Nephron progenitor cell (in vitro differentiated cells): ENCODE results near the gene TEX36.
"Not testable (repeated sequence)": the region's sequence is repeated elsewhere in the genome, so short reads cannot be mapped to it uniquely, and the experiment has no call there.

Source experiments
- DNase-seq: peaks from one replicate; pipeline ENCODE4 v3.0.0; 2021
- H3K27ac Mint-ChIP-seq: 2 replicates; pipeline ENCODE4 v1.8.0; 2021; ENCODE audit warnings: mild to moderate bottlenecking, moderate library complexity, mixed read lengths
- H3K27me3 Mint-ChIP-seq: 2 replicates; pipeline ENCODE4 v1.8.0; 2021; ENCODE audit warnings: mild to moderate bottlenecking, low read depth, mixed read lengths; ENCODE audit not compliant: poor library complexity
- H3K36me3 Mint-ChIP-seq: 2 replicates; pipeline ENCODE4 v1.8.0; 2021; ENCODE audit warnings: low read depth, mixed read lengths
- H3K4me1 Mint-ChIP-seq: 2 replicates; pipeline ENCODE4 v1.8.0; 2021; ENCODE audit warnings: mixed read lengths
- H3K4me3 Mint-ChIP-seq: 2 replicates; pipeline ENCODE4 v1.8.0; 2021; ENCODE audit warnings: mild to moderate bottlenecking, moderate library complexity, mixed read lengths
- H3K9me3 Mint-ChIP-seq: 2 replicates; pipeline ENCODE4 v1.8.0; 2021; ENCODE audit warnings: mild to moderate bottlenecking, moderate library complexity, mixed read lengths
- CTCF ChIP-seq: fragments of 200-600 bp; sonication (generic); IDR thresholded peaks from 2 replicates; pipeline ENCODE4 v1.5.0; 2021; ENCODE audit warnings: antibody characterized with exemption

Gene TEX36

GRCh38 chr10:125626671-125627070 is 56.3 kb downstream of the TEX36 start:
- peaks cover 4% of the 10 kb centered on the region for H3K9me3 Mint-ChIP-seq
- no peak for DNase-seq
- TF ChIP-seq CTCF: no peak
- H3K4me3 Mint-ChIP-seq: no peak overlapping the region
- H3K27me3 Mint-ChIP-seq: peaks cover 7% of the 10 kb centered on the region
- H3K27ac Mint-ChIP-seq: peak overlapping the region; percentile 68
- no peaks in the 10 kb centered on the region for H3K36me3 Mint-ChIP-seq
- peaks cover 19% of the 10 kb centered on the region for H3K4me1 Mint-ChIP-seq

GRCh38 chr10:125625586-125625985 is 57.4 kb downstream of the TEX36 start:
- H3K27ac Mint-ChIP-seq: no peak overlapping the region
- H3K4me3 Mint-ChIP-seq: no peak overlapping the region
- no peaks in the 10 kb centered on the region for H3K36me3 Mint-ChIP-seq
- TF ChIP-seq CTCF: no peak
- H3K4me1 Mint-ChIP-seq: peaks cover 14% of the 10 kb centered on the region
- H3K9me3 Mint-ChIP-seq: peaks cover 10% of the 10 kb centered on the region
- no peak for DNase-seq
- H3K27me3 Mint-ChIP-seq: peaks cover 7% of the 10 kb centered on the region

- H3K27me3 Mint-ChIP-seq: peaks cover 7% of the 10 kb centered on the region
- DNase-seq: no peak
- no peak for TF ChIP-seq CTCF
- no peaks in the 10 kb centered on the region for H3K36me3 Mint-ChIP-seq
- no peak overlapping the region for H3K27ac Mint-ChIP-seq
- H3K9me3 Mint-ChIP-seq: peaks cover 14% of the 10 kb centered on the region
- peaks cover 8% of the 10 kb centered on the region for H3K4me1 Mint-ChIP-seq
- no peak overlapping the region for H3K4me3 Mint-ChIP-seq
These were observed 58.2 kb downstream of the TEX36 start for GRCh38 chr10:125624800-125625199.

GRCh38 chr10:125621052-125621451 is 61.9 kb downstream of the TEX36 start:
- TF ChIP-seq CTCF: no peak
- Mint-ChIP-seq H3K27ac (no peak overlapping the region), H3K4me3 (no peak overlapping the region), H3K9me3 (peaks cover 18% of the 10 kb centered on the region), H3K27me3 (peaks cover 4% of the 10 kb centered on the region), H3K36me3 (no peaks in the 10 kb centered on the region), H3K4me1 (no peaks in the 10 kb centered on the region)
- no peak for DNase-seq

- Mint-ChIP-seq H3K4me1 (no peaks in the 10 kb centered on the region), H3K9me3 (peaks cover 18% of the 10 kb centered on the region), H3K27me3 (peaks cover 4% of the 10 kb centered on the region), H3K36me3 (no peaks in the 10 kb centered on the region), H3K27ac (no peak overlapping the region), H3K4me3 (no peak overlapping the region)
- DNase-seq: no peak
- TF ChIP-seq CTCF: no peak
These were observed 62.6 kb downstream of the TEX36 start for GRCh38 chr10:125620401-125620800.

GRCh38 chr10:125613062-125613461 is 69.9 kb downstream of the TEX36 start:
- not testable (repeated sequence) for H3K9me3 Mint-ChIP-seq, H3K27ac Mint-ChIP-seq, H3K4me1 Mint-ChIP-seq

More at GRCh38 chr10:125613062-125613461, 69.9 kb downstream of the TEX36 start:
- not testable (repeated sequence) for H3K27me3 Mint-ChIP-seq, DNase-seq, H3K4me3 Mint-ChIP-seq, H3K36me3 Mint-ChIP-seq
